CD4-positive, alpha-beta T cell treated with Interleukin-6 for 4 hours (primary cell): ENCODE data around the gene COL23A1.

Experiments used
- DNase-seq: peaks from one replicate; pipeline ENCODE4 v3.0.0-alpha.2; 2020; ENCODE audit warnings: mixed read lengths

The COL23A1 gene

DNA sequence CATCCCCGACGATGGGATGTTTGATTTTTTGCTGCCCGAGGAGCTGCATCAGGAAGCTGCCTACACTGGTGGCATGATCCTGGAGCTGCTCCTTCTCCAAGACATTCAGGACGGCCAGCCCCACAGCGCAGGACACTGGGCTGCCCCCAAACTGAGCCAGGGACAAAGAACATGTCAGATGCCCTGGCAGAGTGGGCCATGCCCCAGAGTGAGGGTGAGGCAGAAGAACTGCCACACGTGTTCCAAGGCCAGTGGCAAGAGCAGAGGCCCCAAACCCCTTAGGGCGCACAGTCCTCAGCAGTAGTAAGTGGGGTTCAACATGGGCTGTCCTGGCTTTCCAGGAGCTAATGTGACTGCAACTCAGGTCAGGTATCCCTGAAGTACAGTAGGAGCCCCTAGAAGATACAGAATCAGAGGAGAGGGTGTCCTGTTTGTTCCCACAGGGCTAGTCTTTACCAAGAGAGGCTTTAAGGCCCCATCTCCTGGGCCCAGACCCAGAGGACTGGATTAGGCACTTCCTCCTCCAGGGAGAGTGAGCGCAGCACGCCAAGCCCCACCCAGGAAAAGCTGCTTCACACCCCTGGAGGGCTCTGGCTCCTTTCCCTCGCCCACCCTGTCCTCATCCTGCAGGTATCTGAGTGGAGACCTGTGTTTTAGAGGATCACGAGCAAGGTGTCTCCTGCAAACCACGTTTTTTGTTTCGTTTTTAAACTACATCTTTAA, 374.8 kb downstream of the COL23A1 start:
- DNase-seq, result no peak

- no peak for DNase-seq
Observed at GRCh38 chr5:178214160-178214803, 375.9 kb downstream of the COL23A1 start.

DNA sequence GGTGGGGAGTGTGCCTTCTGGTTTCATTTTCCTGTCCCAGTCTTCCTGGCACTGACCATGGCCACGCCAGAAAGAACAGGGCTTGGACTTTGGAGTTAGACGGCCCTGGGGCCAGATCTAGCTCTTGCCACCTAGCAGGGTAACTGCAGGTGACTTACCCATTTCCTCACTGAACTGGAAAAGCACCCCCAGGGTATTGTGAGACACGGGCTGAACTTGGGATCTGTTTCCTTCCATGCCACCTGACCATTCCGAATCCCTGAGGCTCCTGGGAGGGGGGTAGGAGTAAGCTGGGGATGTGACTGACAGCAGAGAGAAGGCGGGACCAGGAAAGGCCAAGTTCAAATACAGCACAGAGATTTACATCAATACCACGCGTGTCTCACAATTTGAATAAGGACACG, 376.4 kb downstream of the COL23A1 start:
- DNase-seq, result no peak

GRCh38 chr5:178213003-178213461, 377.2 kb downstream of the COL23A1 start:
- no peak for DNase-seq

DNA sequence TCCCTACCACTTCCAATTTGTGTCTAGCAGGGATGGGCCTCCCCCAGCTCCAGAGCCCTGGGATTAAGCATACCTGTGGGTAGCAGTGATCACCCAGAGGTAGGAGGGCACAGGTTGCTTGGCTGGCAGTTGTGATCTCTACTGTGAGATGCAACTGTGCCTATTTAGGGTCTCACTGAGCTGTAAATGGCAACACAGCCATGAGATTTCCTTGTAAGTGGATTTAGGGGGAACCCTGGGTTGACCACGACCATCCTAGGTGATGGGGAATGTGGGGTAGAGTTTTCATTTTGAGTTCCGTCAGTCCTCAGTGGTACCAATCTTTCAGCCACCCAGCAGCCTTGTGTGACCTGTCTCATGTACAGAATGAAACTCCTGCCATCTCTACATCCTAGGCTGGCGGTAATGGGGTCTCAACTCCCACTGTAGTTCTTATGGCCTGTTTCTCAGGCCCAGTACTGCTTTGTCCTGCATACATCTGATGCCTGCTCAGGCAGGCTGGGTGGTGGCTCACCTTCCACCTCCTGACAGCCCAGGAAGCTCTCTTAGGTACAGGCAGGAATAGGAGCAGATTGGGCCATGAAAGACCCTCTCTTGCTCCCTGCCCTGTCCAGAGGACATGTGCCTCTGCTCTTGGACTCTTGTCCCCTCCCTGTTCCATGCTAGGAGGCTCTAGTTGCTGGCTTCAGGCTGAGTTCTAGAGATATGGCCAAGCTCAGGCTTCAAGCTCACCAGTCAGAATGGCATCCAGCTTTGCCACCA, 377.8 kb downstream of the COL23A1 start:
- no peak for DNase-seq

- DNase-seq, result no peak
Observed at GRCh38 chr5:178211095-178212048, 378.8 kb downstream of the COL23A1 start.

GRCh38 chr5:178210686-178211085, 379.5 kb downstream of the COL23A1 start:
- DNase-seq, result no peak

GRCh38 chr5:178210073-178210535, 380.1 kb downstream of the COL23A1 start:
- DNase-seq, result no peak

- DNase-seq, result no peak
Observed at GRCh38 chr5:178209334-178210072, 380.7 kb downstream of the COL23A1 start.

DNA sequence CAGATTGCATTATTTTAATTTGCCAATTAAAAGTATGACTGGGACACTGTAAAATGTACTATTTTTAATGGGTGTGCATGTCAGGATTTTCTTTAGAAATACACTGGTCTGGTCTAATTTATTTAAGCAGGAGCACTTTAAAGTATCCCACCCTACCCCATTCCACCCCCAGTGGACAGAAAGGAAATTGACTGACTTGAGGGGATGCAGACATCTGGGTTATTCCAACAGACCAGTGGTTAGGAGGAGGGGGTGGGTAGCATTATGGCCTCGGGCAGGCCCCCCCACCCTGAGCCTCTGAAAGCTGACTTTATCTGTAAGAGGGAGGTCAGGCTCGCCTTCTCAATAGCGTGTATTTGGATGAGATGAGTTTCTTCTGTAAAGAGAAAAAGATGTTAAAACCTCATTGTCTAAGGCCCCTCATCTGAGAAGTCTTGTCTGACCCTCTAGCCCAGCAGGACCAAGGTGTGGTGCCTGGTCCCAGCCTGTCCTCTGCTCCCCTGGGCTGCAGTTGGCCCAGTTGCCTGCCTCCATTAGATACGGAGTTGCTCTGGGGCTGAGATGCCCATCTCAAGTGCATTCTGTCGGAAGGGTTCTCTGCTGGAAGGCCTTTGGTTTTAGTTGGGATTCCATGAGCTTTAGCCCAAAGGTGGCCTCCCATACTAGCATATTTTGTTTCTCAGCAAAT, 381.5 kb downstream of the COL23A1 start:
- DNase-seq, result no peak

DNA sequence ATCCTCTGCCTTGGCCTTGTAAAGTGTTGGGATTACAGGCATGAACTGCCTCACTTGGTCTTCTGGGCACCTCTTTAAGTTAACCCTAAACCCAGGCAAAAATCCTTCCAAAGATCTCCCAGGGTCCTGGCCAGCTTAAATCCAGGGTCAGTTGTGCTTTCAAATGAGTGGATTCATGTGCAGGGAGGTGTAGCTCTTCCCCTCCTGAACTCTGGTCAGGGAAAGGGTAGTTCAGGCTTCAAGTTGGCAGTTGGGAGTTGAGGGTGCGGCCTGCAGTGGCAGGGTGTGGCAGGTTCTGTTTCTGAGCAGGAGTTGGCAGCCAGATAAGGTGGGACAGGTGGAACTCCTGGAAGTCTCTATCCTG, 382.3 kb downstream of the COL23A1 start:
- no peak for DNase-seq

DNA sequence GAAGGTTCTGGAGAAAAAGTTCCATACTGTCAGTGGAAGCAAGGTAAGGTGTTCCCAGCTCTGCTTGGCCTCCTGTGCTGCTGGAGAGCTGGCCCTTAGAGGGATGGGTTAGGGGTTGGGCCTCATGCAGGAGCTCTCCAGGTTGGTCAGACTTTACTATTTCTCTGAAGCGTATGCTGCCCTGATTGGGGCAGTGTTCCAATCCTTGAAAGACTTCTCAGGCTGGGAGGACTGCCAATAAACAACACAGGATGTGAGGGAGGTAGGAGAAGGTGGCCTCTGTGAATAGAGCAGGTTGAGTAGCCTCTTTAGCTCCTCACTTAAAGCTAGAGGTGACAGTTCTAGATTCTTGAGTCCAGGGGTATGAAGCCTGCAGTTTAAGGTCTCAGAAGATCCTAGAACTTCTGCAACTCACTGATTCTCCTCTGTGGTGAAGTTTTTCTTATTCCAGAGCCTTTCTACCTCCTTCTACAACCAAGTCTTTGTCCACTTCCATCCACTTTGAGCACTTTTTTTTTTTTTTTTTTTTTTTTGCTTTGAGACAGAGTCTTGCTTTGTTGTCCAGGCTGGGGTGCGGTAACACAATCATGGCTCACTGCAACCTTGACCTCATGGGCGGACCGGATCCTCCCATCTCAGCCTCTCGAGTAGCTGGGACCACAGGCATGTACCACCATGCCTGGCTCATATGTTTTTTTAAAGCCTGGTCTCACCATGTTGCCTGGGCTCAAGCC, 382.8 kb downstream of the COL23A1 start:
- no peak for DNase-seq

DNA sequence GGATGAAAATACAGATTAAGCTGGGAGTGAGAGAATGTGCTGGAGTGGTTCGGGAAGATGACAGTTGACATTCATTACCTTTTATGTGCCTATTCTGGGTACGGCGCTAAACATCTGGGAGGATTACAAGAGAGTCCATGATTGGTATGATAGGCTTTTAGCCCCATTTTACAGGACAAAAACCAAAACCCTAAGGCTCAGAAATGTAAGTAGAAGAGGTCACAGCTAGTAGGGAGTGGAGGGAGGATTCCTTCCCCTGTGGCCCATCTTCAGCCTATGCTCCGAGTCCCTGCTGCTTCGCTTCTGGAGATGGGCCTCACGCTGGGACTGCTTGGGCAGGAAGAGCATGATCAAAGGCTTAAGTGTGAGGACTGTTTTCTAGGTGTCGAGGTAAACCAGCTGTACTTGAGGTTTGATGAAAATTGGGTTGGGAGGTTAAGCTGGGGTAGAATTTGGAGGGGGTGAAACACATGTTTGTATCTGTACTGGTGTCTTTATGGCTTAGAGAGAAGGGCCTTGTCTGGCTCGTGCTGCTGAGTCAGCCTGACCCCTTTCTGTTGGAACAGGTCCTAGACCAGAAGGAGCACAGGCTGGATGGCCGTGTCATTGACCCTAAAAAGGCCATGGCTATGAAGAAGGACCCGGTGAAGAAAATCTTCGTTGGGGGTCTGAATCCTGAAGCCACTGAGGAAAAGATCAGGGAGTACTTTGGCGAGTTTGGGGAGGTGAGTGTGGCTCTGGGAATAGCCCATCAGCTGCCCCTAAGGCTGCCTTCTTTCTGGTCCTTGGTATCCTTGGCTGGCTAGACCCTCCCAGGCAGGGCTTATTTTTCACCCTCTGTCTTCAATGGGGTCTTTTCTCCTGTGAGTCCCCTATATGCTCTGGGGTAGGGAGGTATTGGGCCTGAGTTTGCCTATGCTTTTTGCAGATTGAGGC, 383.8 kb downstream of the COL23A1 start:
- no peak for DNase-seq

DNA sequence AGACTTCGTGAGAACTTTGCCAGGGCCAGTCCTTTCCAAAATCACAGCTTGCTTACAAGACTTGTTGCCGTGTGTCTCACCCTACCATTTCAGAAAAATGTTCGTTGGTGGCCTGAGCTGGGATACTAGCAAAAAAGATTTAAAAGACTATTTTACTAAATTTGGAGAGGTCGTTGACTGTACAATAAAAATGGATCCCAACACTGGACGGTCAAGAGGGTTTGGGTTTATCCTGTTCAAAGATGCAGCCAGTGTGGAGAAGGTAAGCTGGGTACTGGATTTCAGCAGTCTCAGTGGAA, 384.5 kb downstream of the COL23A1 start:
- DNase-seq, result no peak

DNA sequence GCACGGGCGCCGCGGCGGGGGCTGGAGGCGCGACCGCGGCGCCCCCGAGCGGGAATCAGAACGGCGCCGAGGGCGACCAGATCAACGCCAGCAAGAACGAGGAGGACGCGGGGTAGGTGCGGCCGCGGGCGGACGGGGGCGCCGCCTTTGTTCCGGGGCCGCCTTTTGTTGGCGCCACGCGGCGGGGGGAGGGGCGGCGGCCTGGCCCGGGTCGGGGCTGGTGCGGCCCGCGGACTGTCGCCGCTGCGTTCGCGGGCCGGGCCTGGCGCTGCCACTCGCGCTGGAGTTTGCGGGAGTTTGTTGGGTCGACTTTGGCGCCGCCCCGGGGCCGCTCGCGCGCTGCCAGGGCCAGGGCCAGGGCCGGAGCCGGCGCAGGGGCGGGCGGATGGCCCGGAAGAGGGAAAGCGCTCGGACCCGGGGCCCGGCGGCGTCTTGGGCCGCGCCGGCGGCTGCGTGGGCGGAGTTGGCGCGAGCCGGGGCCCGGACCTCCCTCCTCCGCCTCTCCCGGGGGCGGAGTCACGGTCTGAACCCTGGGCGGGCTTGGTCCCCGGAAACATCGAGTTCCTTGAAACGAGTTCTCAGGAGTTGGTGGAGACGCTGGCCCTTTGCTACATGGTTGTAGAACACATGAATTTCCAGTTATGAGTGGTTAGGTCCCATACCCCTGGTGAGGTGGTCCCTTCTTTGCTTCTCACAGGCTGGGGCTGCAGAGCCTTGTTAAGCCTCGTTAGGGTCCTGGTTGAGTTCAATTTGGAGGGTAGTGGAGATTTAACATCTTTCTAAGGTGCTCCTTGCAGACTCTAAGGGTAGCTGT, 385.1 kb downstream of the COL23A1 start:
- DNase-seq, result peak; percentile 85

DNA sequence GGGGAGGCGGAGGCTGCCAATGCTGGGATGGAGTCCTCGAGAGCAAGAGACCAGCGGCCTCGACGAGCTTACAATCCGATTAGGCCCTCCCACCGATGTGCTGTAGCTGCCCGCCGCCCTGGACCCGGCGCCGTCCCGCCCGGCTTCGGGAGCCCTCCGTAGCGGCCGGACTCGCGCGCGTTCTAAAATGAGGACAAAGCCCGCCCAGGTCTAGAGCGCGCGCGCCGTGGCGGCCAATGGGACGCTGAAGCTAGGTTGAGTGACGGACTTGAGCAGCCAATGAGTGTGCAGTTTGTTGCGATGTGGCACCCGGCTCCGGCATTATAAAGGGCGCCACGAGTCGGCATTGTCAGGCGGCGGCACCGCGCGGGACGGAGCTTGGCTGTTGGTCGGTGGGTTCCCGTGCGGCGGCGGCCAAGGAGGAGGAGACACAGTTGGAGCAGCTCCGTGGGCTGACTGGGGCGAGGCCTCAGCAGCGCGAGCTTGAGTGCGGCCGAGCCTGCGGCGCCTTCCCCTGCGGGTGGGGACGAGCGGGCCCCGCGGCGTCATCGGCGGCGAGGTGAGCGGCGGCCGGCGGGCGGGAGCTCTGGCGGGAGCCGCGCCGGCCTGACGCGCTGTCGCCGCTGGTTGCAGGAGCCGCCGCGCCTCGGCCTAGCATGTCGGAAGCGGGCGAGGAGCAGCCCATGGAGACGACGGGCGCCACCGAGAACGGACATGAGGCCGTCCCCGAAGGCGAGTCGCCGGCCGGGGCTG, 385.8 kb downstream of the COL23A1 start, which contains the start of gene HNRNPAB:
HNRNPAB (plus strand) TSS at position 352 of the 753 bp plus-strand sequence; CDS start at position 657, 305 bp downstream.
- peak; percentile 95 for DNase-seq

DNA sequence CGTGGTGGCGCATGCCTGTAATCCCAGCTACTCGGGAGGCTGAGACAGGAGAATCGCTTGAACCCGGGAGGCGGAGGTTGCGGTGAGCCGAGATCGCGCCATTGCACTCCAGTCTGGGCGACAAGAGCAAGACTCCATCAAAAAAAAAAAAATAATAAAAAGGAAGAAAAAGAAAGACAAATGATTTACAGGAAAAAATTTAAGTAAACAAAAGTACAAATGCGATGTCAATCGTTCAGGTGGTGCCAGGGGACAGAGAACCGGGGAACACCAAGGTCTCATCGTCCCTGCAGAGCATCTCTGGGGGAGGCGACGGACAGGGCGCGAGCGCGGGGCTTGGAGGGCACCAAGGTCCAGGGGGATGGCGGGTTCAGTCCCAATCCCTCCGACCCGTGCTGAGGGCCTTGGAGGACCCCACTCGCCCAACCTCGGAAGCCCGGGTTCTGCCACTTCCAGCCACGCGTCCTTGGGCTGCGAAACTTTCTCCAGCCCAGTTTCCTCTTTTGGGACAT, 386.5 kb downstream of the COL23A1 start:
- no peak for DNase-seq
